Activated T-cell treated with anti-CD3 and anti-CD28 coated beads for 48 hours (primary cell): ENCODE results near the gene PACS1.
"Not testable (repeated sequence)": the region's sequence is repeated elsewhere in the genome, so short reads cannot be mapped to it uniquely, and the experiment has no call there.

Experiments
- DNase-seq: peaks from one replicate; pipeline ENCODE4 v3.0.0-alpha.2; 2020; ENCODE audit warnings: low read depth

The PACS1 gene

GRCh38 chr11:66226101-66226500 lies 156.0 kb downstream of the PACS1 start:
- DNase-seq: no peak

GRCh38 chr11:66227700-66228099 lies 157.6 kb downstream of the PACS1 start:
- no peak for DNase-seq

- DNase-seq: no peak
Measured at GRCh38 chr11:66228521-66228920, 158.4 kb downstream of the PACS1 start.

GRCh38 chr11:66230156-66230555 lies 160.1 kb downstream of the PACS1 start:
- DNase-seq: no peak

GRCh38 chr11:66230978-66231377 lies 160.9 kb downstream of the PACS1 start:
- DNase-seq: no peak

GRCh38 chr11:66231561-66231960 lies 161.5 kb downstream of the PACS1 start:
- DNase-seq: no peak

- DNase-seq: no peak
Measured at GRCh38 chr11:66232769-66233168, 162.7 kb downstream of the PACS1 start.

GRCh38 chr11:66233301-66233700 lies 163.2 kb downstream of the PACS1 start:
- DNase-seq: no peak

GRCh38 chr11:66235141-66235540 lies 165.1 kb downstream of the PACS1 start:
- DNase-seq: no peak

- no peak for DNase-seq
Measured at GRCh38 chr11:66237867-66238266, 167.8 kb downstream of the PACS1 start.

GRCh38 chr11:66238786-66239413 lies 168.8 kb downstream of the PACS1 start:
- DNase-seq: no peak

- no peak for DNase-seq
Measured at GRCh38 chr11:66239511-66239910, 169.4 kb downstream of the PACS1 start.

GRCh38 chr11:66239998-66240780 lies 170.1 kb downstream of the PACS1 start:
- DNase-seq: no peak

- no peak for DNase-seq
Measured at GRCh38 chr11:66240781-66241136, 170.7 kb downstream of the PACS1 start.

GRCh38 chr11:66242095-66242765 lies 172.2 kb downstream of the PACS1 start:
- no peak for DNase-seq

GRCh38 chr11:66243782-66244535 lies 173.9 kb downstream of the PACS1 start:
- DNase-seq: no peak

- no peak for DNase-seq
Measured at GRCh38 chr11:66247295-66247694, 177.2 kb downstream of the PACS1 start.

GRCh38 chr11:66247801-66248200 lies 177.7 kb downstream of the PACS1 start:
- DNase-seq: no peak

GRCh38 chr11:66248903-66249302 lies 178.8 kb downstream of the PACS1 start:
- DNase-seq: no peak

GRCh38 chr11:66251809-66252208 lies 181.7 kb downstream of the PACS1 start:
- DNase-seq: no peak

GRCh38 chr11:66253081-66253480 lies 183.0 kb downstream of the PACS1 start:
- not testable (repeated sequence) for DNase-seq

- no peak for DNase-seq
Measured at GRCh38 chr11:66258473-66258893, 188.4 kb downstream of the PACS1 start.
